Hepatocyte (in vitro differentiated cells): ENCODE data around the gene NUAK1.

Experiments
- CTCF ChIP-seq: fragments of 200-600 bp; sonication (generic); IDR thresholded peaks from 2 replicates; pipeline ENCODE4 v1.5.1; 2016; ENCODE audit warnings: antibody characterized with exemption, mild to moderate bottlenecking; ENCODE audit not compliant: poor library complexity
- EZH2 ChIP-seq: fragments of 200-600 bp; sonication (generic); IDR thresholded peaks from 2 replicates; pipeline ENCODE4 v1.6.1; 2016; ENCODE audit warnings: antibody characterized with exemption, mild to moderate bottlenecking, borderline replicate concordance

GRCh38 chr12:106079148-106079738, 59.5 kb downstream of the NUAK1 start:
- no peak for TF ChIP-seq CTCF
- TF ChIP-seq EZH2 = no peak
